GM21360 (cell line): ENCODE measurements around the gene DNAJC8.
A peak's percentile ranks its signal among the peaks of the same experiment; 100 is the strongest.

Source experiments
- ATAC-seq: cut with Tn5 transposase; IDR thresholded peaks from one replicate; pipeline ENCODE4 v1.9.1; 2021; ENCODE audit warnings: mild to moderate bottlenecking, moderate library complexity; ENCODE audit not compliant: unreplicated experiment

The DNAJC8 gene

DNA sequence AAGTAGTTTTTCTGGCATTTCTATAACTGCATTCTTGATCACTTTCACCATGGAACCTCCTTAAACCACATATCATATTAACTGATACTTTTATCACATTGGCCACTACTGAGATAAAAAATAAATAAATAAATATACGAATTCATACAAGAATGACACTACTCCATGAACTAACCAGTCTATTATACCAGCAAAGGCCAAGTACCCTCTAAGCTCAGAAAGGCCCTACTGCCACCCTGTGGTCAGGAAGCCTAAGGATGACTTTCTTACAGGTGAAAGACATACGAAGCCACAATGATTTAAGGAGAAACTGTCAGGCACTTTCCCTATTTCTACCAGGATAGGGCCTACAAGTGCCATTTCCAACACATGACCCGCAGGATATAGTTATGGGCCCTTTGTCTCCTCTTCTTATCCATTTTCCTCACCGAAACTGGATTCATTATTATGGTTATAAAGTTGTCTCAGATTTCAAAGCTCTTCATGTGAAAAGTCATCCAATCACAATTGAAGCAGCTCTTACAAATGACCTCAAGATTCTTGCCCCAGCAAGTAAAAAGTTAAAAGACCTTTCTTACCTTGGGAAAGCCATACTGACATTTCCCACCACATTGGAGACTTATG lies 23.9 kb downstream of the DNAJC8 start:
- ATAC-seq: no peak

- ATAC-seq: no peak
Observed at GRCh38 chr1:28205243-28205642, 27.6 kb downstream of the DNAJC8 start.

GRCh38 chr1:28200234-28200873 lies 32.5 kb downstream of the DNAJC8 start:
- no peak for ATAC-seq

- ATAC-seq: peak; percentile 75
Observed at GRCh38 chr1:28199328-28200233, 33.2 kb downstream of the DNAJC8 start.

DNA sequence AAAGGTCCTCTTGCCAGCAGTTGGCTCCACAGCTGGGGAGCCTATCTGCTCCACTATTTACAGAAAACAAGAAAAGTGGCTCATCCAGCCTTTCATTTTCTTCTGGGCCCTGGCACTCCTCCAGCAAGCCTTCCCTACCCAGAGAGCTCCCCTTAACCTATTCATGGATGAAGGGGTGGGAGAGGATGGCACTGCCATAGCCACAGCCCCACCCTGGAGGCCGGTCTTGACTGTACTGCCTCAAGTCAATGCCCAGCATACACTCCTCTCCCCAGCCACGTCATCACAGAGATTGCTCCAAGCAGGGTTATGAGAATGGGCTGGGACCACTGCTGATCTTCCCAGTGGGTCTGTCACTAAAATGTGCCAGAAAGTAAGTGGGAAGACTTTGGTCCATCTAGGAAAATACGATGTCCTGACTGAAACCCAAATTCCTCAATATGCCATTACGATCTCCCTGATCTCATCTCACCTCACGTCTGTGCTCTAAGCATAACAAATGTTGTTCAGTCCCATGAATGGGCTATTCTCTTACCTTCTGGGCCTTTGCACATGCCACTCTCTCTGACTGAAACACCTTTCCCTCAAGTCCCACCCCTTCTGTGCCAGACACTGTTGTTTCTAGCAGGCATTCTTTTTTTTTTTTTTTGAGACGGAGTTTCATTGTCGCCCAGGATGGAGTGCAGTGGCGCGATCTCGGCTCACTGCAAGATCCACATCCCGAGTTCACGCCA lies 35.0 kb downstream of the DNAJC8 start:
- ATAC-seq: no peak

DNA sequence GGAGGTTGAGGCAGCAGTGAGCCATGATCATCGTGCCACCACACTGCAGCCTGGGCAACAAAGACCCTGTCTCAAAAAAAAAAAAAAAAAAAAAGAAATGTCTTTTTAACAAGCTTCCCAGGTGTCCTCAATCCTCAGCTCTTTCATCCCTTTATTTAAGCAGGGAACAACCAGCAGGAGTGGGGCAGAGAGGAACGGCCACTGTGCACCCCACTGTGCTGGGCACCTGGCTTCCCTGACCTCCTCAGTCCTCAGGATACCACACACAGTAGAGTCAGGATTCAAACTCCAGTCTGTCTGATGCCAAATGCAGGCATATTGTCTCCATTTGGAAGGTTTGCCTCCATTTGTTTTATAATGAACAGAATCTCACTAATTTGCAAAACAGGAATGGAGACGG lies 36.5 kb downstream of the DNAJC8 start:
- ATAC-seq: no peak

DNA sequence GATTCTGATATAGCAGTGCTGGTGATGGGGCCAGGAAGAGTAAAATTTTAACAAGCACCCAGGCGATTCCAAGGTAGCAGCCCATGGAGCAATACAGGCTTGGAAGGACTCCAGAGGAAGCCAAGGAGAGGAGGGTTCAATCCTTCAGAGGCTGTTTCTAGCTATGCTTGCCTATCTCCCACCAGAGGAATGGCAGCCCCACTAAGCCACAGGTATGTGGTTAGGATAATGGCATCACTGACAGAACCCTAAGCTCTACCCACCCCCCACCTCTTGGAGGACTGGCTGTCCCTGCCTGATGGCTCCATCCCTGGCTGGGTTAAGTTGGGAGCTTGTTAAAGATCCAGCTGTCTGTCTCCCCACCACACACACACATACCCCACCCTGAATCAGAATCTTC lies 37.0 kb downstream of the DNAJC8 start:
- no peak for ATAC-seq

GRCh38 chr1:28194326-28195035 lies 38.3 kb downstream of the DNAJC8 start:
- no peak for ATAC-seq

DNA sequence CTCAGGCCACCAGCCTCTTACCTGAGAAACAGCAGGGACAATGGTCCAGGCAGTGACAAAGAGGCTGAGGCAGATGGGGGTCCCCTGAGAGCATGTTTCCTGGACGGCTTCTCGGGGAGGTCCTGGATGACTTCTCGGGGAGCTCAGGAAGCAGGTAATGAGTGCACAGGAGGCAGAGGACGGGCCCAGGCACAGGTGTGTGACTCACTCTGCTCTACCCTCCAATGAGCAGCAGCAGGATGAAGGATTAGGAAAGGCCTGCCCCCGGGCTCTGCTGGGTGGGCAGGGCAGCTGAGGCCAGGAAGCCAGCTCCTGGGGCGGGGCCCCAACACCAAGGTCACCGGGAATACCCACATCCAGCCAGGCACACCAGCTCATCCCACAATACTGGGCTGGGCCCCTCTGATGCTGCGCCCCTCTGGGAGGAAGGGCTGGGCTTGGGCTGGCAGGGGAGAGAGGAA lies 39.1 kb downstream of the DNAJC8 start:
- ATAC-seq: no peak

DNA sequence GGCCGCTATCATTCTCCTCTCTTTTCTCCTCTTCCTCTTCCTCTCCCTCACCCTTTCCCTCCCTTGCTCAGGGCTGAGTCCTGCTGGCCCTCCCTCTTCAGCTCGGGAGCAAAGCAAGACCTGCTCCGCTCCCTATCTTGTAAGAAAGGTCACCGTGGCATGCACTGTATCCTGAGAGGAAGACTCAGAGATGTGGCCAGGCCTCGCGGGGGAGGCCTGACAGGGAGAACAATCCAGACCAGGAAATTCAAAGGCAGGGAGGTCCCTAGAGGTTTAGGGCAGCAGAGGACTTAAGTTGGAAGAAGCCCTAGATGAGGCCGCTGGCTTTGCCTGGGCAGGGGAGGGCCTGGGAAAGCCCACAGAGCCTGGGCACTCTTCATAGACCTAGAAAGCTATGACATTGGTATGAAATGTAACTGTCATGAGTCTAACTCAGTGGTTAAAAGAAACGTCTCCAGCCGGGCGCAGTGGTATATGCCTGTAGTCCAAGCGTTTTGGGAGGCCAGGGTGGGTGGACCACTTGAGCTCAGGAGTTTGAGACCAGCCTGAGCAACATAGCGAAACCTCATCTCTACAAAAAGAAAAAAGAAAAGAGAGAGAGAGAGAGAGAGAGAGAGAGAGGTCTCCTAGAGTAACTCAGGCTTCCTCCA lies 41.7 kb downstream of the DNAJC8 start:
- ATAC-seq: no peak

DNA sequence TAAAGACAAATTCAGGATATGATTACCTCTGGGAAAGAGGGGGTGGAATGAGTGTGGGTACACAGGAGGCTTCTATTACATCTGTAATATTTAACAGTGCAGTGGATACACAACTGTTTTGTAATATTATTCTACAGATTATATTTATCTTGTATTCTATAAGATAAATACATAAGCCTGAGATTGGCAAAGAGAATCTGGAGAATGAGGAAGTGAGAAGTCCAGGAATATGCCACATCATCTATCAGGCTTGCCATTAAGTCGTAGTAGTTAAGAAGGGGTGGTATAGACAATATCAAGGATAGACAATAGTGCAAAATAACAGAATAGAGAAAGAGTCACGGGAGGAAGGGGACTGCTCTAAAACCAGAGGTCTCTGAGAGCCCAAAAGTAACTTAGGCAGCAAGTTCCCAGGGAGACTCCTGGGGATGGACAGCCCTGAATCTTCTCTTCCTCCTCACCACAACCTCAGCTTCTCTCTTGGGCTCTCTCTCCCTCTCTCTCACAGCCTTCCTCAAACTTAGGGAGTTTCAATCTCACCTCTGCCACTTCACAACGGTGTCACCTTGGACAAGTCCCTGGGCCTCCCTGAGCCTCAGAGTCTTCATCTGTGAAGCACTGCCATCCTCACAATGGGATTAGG lies 42.4 kb downstream of the DNAJC8 start:
- no peak for ATAC-seq

DNA sequence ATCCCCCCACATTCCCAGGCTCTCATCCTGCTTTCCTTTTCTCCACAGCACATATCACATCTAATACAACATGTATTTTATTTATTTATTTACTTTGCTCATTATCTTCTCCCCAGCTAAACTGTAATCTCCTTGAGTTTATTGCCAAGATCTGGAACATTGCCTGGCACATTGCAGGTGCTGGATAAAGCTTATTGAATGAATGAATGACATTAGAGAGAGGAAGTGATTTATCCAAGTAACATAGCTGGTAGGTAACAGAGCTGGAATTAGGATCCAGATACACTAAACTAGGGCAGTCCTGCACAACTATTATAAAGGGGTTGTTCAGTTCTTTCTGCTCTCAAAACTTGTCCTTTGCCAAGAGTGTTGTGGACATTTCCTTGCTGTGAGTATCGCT lies 47.8 kb downstream of the DNAJC8 start:
- no peak for ATAC-seq

DNA sequence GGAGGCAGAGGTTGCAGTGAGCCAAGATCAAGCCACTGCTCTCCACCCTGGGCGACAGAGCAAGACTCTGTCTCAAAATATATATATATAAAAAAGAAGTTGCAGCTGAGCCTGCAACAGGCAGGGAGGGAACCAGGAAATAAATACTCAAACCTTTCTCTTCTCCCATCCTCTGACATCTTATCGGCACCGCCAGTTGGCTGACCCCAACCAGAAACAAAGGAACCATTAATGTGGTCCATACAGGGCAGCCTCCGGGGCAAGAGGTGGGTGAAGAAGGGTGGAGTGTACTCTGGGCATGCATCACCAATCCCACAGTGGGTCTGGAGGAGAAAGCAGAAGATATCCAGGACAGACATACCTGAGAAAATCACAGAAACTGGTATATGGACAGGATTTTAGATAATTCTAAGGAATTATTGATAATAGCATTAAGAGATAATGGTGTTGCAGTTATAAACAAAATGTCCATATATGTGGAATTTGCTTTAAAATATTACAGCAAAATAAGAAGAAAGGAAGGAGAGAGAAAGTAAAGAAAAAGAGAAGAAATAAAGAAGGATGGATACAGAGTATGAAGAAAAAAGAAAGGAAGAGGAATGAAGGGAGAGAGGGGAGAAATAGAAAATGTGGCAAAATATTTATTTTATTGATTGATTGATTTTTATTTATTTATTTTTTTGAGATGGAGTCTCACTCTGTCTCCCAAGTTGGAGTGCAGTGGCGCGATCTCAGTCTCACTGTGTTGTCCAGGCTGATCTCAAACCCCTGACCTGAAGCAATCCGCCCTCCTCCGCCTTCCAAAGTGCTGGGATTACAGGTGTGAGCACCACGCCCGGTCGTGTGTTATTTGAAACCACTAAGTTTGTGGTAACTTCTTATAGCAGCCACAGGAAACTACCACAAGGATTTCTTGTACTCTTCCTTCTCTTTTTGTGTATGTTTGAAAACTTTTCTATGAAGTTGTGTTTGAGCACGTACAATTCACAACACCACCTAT lies 52.2 kb downstream of the DNAJC8 start:
- no peak for ATAC-seq

- no peak for ATAC-seq
Observed at GRCh38 chr1:28178690-28179485, 53.9 kb downstream of the DNAJC8 start.

- no peak for ATAC-seq
Observed at GRCh38 chr1:28176492-28177470, 56.0 kb downstream of the DNAJC8 start, which contains the start of gene PTAFR. Gene PTAFR (minus strand): TSS chr1:28176690. CDS start chr1:28151021, 25,669 bp downstream.

DNA sequence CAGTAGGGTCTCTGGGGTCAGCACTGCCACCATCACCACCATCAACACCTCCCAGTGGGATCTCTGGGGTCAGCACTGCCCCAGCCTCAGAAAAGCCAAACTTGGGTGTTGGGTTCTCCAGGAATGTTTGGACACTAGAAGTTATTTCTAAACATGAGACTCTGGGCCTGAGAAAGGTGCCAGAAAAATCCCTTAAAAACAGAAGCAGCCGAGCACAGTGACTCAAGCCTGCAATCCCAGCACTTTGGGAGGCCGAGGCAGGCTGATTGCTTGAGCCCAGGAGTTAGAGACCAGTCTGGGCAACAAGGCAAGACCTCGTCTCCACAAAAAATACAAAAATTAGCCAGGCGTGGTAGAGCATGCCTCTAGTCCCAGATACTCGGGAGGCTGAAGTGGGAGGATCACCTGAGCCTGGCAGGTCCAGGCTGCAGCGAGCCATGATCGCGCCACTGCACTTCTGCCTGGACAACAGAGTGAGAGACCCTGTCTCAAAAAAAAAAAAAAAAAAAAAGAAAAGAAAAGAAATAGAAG lies 56.8 kb downstream of the DNAJC8 start:
- ATAC-seq: no peak
